ENCODE results near the gene SCARB1. TPM values are rescaled to one million over a fixed set of nuclear protein-coding genes. Genes with fewer than 3 reads are reported as not detected.

SCARB1 gene
- total RNA-seq, 2 donors from 2014 or later = 33.0 to 36.2 TPM

DNA sequence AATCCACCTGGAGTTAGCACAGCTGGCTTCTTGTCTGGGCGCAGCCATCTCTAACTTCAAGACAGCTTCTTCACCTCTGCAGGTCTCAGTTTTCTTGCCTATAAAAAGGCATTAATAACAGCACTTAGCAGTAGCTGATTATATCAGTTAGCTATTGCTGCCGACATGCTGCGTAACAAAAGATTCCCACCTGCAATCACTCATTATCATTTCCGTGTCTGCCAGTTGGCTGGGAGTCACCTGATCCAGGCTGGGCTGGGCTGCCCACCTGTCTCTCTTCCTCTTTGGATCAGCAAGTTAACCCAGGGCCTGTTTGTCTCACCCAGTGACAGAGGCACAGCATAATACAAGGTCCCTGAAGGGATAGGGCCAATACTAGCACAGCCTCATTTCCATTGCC, 109.7 kb downstream of the SCARB1 start:
- no peak overlapping the region for H3K27ac ChIP-seq (ENCODE audit: low read depth, low read length)
- no peak overlapping the region for H3K4me3 ChIP-seq (ENCODE audit: low read length)
- H3K27me3 ChIP-seq (ENCODE audit: control insufficient read depth, insufficient read depth, low read length, poor library complexity, severe bottlenecking) = no peaks in the 10 kb centered on the region
- peaks cover 11% of the 10 kb centered on the region for H3K4me1 Mint-ChIP-seq
- H3K27ac Mint-ChIP-seq = no peak overlapping the region
- peaks cover 5% of the 10 kb centered on the region for H3K27me3 Mint-ChIP-seq (ENCODE audit: insufficient read depth)
- H3K9me3 Mint-ChIP-seq = peaks cover 26% of the 10 kb centered on the region
- TF ChIP-seq, protein P1, sequence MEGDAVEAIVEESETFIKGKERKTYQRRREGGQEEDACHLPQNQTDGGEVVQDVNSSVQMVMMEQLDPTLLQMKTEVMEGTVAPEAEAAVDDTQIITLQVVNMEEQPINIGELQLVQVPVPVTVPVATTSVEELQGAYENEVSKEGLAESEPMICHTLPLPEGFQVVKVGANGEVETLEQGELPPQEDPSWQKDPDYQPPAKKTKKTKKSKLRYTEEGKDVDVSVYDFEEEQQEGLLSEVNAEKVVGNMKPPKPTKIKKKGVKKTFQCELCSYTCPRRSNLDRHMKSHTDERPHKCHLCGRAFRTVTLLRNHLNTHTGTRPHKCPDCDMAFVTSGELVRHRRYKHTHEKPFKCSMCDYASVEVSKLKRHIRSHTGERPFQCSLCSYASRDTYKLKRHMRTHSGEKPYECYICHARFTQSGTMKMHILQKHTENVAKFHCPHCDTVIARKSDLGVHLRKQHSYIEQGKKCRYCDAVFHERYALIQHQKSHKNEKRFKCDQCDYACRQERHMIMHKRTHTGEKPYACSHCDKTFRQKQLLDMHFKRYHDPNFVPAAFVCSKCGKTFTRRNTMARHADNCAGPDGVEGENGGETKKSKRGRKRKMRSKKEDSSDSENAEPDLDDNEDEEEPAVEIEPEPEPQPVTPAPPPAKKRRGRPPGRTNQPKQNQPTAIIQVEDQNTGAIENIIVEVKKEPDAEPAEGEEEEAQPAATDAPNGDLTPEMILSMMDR (conservative IDR thresholded peaks at IDR 0.05) = no peak
- no peak overlapping the region for H3K4me3 Mint-ChIP-seq
- H3K36me3 ChIP-seq (ENCODE audit: control insufficient read depth, insufficient read depth, low read length) = no peaks in the 10 kb centered on the region
- 95 to 100% methylated on average over 4 of the region's 4 CpGs for WGBS, 2 experiments (ENCODE audit: insufficient coverage in 1 of 2, insufficient read length in 1 of 2)
- no peak overlapping the region for H3K9ac ChIP-seq (ENCODE audit: extremely low read depth, low read length, poor library complexity, severe bottlenecking)
- DNase-seq = no peak
- H3K9me3 ChIP-seq (ENCODE audit: control insufficient read depth, low read length) = no peaks in the 10 kb centered on the region
- no peaks in the 10 kb centered on the region for H3K4me1 ChIP-seq (ENCODE audit: control insufficient read depth, insufficient read depth, low read length)
- no peaks in the 10 kb centered on the region for H3K36me3 Mint-ChIP-seq (ENCODE audit: low read depth)

DNA sequence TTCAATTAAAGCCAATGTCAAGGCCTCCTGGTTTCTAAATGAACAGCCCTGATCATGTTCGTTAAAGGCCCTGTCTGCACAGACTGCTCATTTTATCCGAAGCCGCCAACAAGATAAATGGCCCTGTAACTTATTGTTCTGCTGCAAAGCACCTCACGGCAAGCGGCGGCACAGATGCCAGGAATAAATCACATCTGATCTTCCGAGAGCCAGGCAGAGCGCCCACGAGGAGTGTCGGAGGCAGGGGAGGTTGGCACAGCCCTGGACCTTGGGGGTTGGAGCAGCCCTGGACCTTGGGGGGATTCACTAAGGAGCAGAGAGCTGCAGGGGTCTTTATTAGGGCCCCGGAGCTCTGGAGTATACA, 110.5 kb downstream of the SCARB1 start:
- H3K36me3 ChIP-seq (ENCODE audit: control insufficient read depth, insufficient read depth, low read length) = no peaks in the 10 kb centered on the region
- H3K27ac ChIP-seq (ENCODE audit: low read depth, low read length) = no peak overlapping the region
- H3K9me3 ChIP-seq (ENCODE audit: control insufficient read depth, low read length) = no peaks in the 10 kb centered on the region
- TF ChIP-seq, protein P1 (conservative IDR thresholded peaks at IDR 0.05) = no peak
- 88 to 90% methylated on average over 11 of the region's 11 CpGs for WGBS, 2 experiments (ENCODE audit: insufficient coverage in 1 of 2, insufficient read length in 1 of 2)
- no peak overlapping the region for H3K9ac ChIP-seq (ENCODE audit: extremely low read depth, low read length, poor library complexity, severe bottlenecking)
- Mint-ChIP-seq H3K27me3 (ENCODE audit: insufficient read depth) (peaks cover 5% of the 10 kb centered on the region), H3K9me3 (peaks cover 26% of the 10 kb centered on the region), H3K4me3 (no peak overlapping the region), H3K36me3 (ENCODE audit: low read depth) (no peaks in the 10 kb centered on the region), H3K27ac (no peak overlapping the region), H3K4me1 (peaks cover 6% of the 10 kb centered on the region)
- no peaks in the 10 kb centered on the region for H3K27me3 ChIP-seq (ENCODE audit: control insufficient read depth, insufficient read depth, low read length, poor library complexity, severe bottlenecking)
- DNase-seq = no peak
- no peaks in the 10 kb centered on the region for H3K4me1 ChIP-seq (ENCODE audit: control insufficient read depth, insufficient read depth, low read length)
- H3K4me3 ChIP-seq (ENCODE audit: low read length) = no peak overlapping the region

DNA sequence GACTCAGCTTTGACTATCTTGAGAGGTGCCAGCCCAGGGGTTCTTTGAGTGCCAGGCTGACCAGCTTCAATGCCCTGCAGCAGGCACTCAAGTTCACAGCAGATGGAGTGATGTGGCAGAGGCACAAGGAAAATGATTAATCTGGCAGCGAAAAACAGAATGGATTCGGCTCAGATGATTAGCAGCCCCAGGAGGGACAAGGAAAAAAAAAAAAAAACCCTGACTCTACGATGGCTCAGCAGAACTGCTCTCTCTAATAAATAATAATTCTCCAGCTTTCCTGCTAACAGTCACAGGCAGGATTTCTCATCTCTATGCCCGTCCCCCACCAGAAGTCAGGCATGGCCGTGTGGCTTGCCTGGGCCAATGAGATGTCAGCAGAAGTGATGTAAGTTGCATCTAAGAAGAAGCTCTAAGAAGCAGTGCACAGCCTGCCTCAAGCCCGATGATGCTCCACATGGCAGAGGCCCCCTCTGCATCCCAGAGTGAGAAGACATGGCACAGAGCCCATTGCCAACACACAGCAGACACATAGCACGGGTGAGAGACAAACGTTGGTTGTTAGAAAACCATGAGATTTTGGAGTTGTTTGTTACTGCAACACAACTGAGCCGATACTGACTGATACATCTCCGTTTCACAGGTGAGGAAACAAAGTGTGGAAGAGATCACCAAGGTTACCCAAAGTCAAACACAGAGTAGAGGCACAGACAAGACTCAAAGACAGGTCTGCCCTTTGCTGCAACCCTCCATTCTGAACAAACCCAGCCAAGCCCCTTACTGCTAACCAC, 111.0 kb downstream of the SCARB1 start:
- Mint-ChIP-seq H3K4me1 (peaks cover 8% of the 10 kb centered on the region), H3K36me3 (ENCODE audit: low read depth) (no peaks in the 10 kb centered on the region), H3K27me3 (ENCODE audit: insufficient read depth) (peaks cover 5% of the 10 kb centered on the region), H3K9me3 (peaks cover 26% of the 10 kb centered on the region), H3K27ac (no peak overlapping the region), H3K4me3 (no peak overlapping the region)
- no peak for DNase-seq
- no peak overlapping the region for H3K27ac ChIP-seq (ENCODE audit: low read depth, low read length)
- H3K27me3 ChIP-seq (ENCODE audit: control insufficient read depth, insufficient read depth, low read length, poor library complexity, severe bottlenecking) = no peaks in the 10 kb centered on the region
- 91 to 93% methylated on average over 8 to 10 of the region's 10 CpGs for WGBS, 2 experiments (ENCODE audit: insufficient coverage in 1 of 2, insufficient read length in 1 of 2)
- H3K9me3 ChIP-seq (ENCODE audit: control insufficient read depth, low read length) = no peaks in the 10 kb centered on the region
- H3K36me3 ChIP-seq (ENCODE audit: control insufficient read depth, insufficient read depth, low read length) = no peaks in the 10 kb centered on the region
- H3K9ac ChIP-seq (ENCODE audit: extremely low read depth, low read length, poor library complexity, severe bottlenecking) = no peak overlapping the region
- H3K4me3 ChIP-seq (ENCODE audit: low read length) = no peak overlapping the region
- TF ChIP-seq, protein P1 (conservative IDR thresholded peaks at IDR 0.05) = no peak
- no peaks in the 10 kb centered on the region for H3K4me1 ChIP-seq (ENCODE audit: control insufficient read depth, insufficient read depth, low read length)

Measured in endodermal cell (in vitro differentiated cells).